GM18520 (cell line): Measurements from ENCODE around the gene COBL.

Experiments used
- ATAC-seq: cut with Tn5 transposase; IDR thresholded peaks from one replicate; pipeline ENCODE4 v1.9.1; 2021; ENCODE audit not compliant: unreplicated experiment

The COBL gene

GRCh38 chr7:51256209-51256781, 60.3 kb downstream of the COBL start:
- no peak for ATAC-seq

DNA sequence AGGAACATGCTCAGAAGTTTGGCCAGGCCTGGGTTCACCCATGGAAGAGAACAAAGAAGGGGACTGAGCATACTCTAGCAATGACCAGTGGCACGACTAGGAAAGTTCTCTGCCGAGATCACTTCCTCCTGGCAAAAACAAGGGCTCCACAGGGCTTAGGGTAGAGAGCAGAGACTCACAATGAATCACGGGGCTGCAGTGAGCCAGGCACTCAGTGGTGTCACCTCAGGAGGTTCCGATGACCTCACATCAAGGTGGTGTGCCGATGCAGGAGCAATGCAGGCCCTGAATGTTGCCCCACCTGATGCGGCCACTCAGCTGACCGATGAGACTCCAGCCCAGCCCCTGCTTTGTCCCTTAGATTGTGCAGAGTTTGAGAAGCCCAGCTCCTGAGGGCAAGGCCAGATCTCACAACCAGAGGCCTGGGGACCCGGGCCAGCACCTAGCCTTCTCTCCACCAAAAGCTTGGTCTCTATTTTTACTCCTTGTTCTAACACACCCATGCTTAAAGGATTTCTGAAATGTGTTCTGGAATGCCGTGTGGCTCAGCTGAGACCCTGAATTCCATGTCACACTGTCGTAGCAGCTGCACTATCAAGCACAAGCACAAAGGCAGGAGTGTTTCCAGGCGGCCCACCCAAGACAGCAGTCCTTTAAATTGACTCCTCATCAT, 60.9 kb downstream of the COBL start:
- no peak for ATAC-seq

- no peak for ATAC-seq
Measured at GRCh38 chr7:51255036-51255435, 61.6 kb downstream of the COBL start.

- no peak for ATAC-seq
Measured at GRCh38 chr7:51253157-51253556, 63.5 kb downstream of the COBL start.

- ATAC-seq: no peak
Measured at GRCh38 chr7:51251290-51251689, 65.3 kb downstream of the COBL start.

GRCh38 chr7:51250512-51250911, 66.1 kb downstream of the COBL start:
- no peak for ATAC-seq

- no peak for ATAC-seq
Measured at GRCh38 chr7:51249991-51250390, 66.6 kb downstream of the COBL start.

GRCh38 chr7:51249187-51249945, 67.2 kb downstream of the COBL start:
- ATAC-seq: no peak

DNA sequence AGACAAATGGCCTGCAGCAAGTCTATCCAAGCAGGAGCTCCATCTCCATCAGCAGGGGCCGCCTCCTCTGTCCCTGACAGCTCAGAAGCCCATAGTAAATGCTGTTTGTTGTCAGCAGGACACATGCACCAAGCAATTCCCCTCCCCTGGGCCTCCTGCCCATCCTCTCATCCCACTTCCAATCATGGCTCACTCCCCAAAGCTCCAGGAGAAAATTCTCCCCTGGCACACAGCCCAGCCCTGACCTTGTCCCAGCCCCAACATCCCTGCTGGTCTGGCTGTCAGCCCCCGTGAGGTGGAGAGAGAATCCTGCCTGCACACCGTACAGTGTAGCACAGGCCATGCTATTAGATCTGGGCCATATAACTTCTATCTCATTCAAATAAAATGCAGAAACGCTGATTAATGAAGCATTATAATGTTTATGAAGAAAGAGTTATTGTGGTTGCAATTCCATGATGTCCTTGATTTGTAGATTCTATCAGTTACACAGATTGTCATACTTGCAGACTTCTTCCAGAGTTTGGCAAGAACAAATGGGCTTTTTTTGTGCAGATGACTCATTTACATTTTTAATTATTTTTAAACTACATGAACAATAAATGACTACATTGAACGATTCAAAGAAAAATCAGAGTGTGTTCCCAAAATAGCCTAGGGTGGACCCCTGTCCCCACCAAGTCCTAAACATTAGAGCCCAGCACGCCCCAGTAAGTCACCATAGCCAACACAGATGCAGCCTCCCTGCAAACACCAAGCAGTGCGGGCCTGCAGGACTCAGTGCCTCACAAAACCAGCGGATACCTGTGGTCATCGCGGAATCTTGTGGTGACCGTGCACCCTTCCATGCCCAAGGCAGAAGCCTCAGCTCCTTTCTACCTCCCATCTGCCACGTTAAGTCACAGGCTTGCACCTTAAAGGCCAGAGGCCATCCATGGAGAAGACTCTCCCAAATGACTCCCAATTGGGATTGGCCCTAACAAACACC, 70.1 kb downstream of the COBL start:
- no peak for ATAC-seq

- ATAC-seq: no peak
Measured at GRCh38 chr7:51244885-51245284, 71.7 kb downstream of the COBL start.

DNA sequence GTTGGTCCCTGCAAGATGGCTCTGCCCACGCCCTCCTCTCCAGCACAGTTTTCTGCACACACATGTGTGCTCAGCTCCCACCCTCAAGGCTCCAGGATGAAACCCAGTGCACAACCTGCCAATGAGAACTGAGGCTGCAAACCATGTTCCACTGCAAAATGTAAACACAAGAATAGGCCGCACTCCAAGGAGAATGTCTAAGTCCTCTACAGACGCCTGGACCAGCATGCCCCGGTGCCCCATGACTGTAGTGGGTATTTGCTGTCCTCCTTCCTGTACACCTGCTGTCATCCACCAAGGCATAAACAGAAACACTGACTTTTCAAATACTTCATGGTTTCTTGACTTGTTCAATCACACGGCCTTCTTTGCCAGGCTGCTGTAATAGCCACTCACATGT, 72.6 kb downstream of the COBL start:
- ATAC-seq: no peak

DNA sequence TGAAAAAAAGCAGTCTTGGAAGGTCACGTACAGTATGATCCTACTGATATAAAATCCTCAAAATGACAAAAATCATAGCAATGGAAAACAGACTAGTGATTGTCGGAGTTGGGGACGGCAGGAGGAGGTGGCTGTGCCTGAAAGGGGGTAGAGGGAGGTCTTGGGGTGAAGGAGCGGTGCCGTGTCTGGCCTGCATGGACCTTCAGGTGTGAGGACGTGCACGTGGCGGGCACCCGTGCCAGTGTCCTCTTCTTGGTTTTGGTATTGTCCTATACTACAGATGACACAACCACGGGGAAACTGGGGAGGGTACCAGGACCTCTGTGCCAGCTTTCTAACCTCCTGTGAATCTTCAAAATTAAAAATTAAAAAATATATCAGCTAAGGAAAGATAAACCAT, 73.0 kb downstream of the COBL start:
- ATAC-seq: no peak

DNA sequence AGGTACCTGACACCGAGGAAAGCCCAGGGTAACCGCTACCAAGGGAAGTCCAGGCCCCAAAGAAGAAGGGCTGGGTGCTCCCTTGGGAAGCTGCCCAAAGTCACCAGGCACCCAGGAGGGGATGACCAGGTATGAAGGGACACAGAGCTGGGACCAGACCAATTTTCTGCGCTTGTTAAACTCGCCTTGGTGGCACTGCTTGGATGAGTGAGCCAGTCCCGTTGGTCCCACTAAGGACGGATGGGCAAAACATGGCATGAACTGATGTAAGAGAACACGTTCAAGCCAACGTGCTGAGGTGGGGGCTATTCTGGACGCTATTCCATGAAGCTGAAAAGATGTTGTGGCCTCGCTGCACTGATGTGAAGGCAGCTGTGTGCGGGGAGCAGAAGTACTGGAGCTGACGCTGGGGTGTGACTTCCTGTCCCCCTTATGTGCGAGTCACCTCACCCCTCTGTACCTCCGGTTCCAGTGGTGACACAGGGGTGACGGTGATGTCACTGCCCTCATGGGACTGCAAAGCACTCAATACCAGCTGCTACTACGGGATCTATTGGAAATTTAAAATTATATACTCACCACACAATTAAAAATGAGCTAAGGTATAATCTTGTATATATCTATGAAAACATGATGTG, 73.6 kb downstream of the COBL start:
- no peak for ATAC-seq

GRCh38 chr7:51242007-51242691, 74.5 kb downstream of the COBL start:
- no peak for ATAC-seq

GRCh38 chr7:51240868-51241267, 75.7 kb downstream of the COBL start:
- no peak for ATAC-seq

DNA sequence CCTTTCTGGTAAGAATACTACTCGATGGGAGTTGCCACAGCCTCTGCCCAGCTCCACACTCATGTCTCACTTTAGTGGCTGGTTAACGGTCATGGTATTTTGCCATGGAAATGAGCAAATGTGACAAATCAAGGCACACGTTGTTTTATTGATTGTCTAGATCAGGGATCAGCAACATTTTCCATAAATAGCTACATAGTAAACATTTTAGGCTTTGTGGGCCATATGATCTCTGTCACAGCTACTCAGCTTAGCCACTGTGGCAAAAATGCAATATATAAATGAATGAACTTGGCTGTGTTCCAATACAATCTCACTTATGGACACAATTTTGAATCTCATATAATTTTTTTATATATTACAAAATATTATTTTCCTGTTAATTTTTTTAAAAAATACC, 76.9 kb downstream of the COBL start:
- ATAC-seq: no peak

GRCh38 chr7:51238981-51239495, 77.6 kb downstream of the COBL start:
- no peak for ATAC-seq

DNA sequence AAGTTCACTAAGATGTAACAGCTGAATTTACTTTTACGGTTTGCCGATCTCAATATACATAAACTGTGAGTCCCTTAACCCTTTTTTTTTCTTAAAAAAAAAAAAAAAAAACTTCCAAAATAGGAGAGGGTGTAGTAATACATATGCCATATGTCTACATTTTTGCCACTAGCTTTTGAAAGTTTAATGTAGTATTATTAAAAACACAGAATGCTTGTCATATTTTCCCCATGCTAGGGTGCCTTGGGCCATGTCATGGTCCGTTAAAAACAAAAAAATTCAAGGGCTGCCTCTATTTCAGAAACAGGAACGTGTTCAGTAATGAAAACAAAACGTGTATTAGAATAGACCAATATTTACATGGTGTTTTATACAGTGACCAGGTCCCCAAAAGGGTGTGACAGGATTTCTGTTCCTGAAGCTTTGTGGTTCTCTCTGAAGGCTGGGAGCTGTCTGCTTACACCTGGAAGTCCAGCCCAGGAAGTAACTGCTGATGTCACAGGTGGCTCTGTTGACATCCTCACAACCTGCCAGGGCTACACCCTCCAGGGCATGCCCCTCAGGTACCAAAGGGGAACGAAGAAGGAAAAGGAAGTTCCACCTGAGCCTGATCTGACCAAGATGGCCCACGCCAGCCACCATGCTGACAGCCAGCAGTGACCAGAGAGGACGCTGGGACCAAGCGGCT, 79.0 kb downstream of the COBL start:
- ATAC-seq: no peak

GRCh38 chr7:51236470-51237132, 80.0 kb downstream of the COBL start:
- no peak for ATAC-seq
